Jurkat, Clone E6-1 (cell line): ENCODE data around the gene MALRD1.

Source experiments
- DNase-seq: peaks from one replicate; pipeline ENCODE4 v3.0.0-alpha.2; 2011; ENCODE audit warnings: low read depth, low spot score
- H3K4me3 ChIP-seq: 2 replicates; pipeline ENCODE4 v1.5.1; 2011; ENCODE audit warnings: mild to moderate bottlenecking, low read length, control low read depth, moderate library complexity

Gene MALRD1

GRCh38 chr10:19451356-19451755 lies 402.8 kb downstream of the MALRD1 start:
- DNase-seq, result no peak
- no peak overlapping the region for H3K4me3 ChIP-seq

GRCh38 chr10:19451937-19452336 lies 403.3 kb downstream of the MALRD1 start:
- DNase-seq, result no peak
- H3K4me3 ChIP-seq, result no peak overlapping the region

- no peak for DNase-seq
- H3K4me3 ChIP-seq, result no peak overlapping the region
Observed at GRCh38 chr10:19453967-19454366, 405.4 kb downstream of the MALRD1 start.

GRCh38 chr10:19461588-19461987 lies 413.0 kb downstream of the MALRD1 start:
- no peak overlapping the region for H3K4me3 ChIP-seq
- no peak for DNase-seq

- H3K4me3 ChIP-seq, result no peak overlapping the region
Observed at GRCh38 chr10:19466709-19467108, 418.1 kb downstream of the MALRD1 start.

GRCh38 chr10:19468413-19468812 lies 419.8 kb downstream of the MALRD1 start:
- H3K4me3 ChIP-seq, result no peak overlapping the region
- no peak for DNase-seq

More at GRCh38 chr10:19466709-19467108, 418.1 kb downstream of the MALRD1 start:
- no peak for DNase-seq

- DNase-seq, result no peak
- H3K4me3 ChIP-seq, result no peak overlapping the region
Observed at GRCh38 chr10:19469521-19469920, 420.9 kb downstream of the MALRD1 start.

- no peak for DNase-seq
- no peak overlapping the region for H3K4me3 ChIP-seq
Observed at GRCh38 chr10:19479854-19480253, 431.3 kb downstream of the MALRD1 start.

GRCh38 chr10:19480353-19480752 lies 431.8 kb downstream of the MALRD1 start:
- no peak for DNase-seq
- H3K4me3 ChIP-seq, result no peak overlapping the region

GRCh38 chr10:19483421-19483820 lies 434.8 kb downstream of the MALRD1 start:
- DNase-seq, result no peak
- H3K4me3 ChIP-seq, result no peak overlapping the region

- DNase-seq, result no peak
- no peak overlapping the region for H3K4me3 ChIP-seq
Observed at GRCh38 chr10:19488592-19489280, 440.1 kb downstream of the MALRD1 start.

GRCh38 chr10:19491166-19491565 lies 442.6 kb downstream of the MALRD1 start:
- no peak overlapping the region for H3K4me3 ChIP-seq
- no peak for DNase-seq

GRCh38 chr10:19493917-19494316 lies 445.3 kb downstream of the MALRD1 start:
- H3K4me3 ChIP-seq, result no peak overlapping the region
- no peak for DNase-seq

- H3K4me3 ChIP-seq, result no peak overlapping the region
- no peak for DNase-seq
Observed at GRCh38 chr10:19497026-19497425, 448.4 kb downstream of the MALRD1 start.

GRCh38 chr10:19498393-19499290 lies 450.0 kb downstream of the MALRD1 start:
- no peak overlapping the region for H3K4me3 ChIP-seq
- DNase-seq, result no peak

- no peak for DNase-seq
- H3K4me3 ChIP-seq, result no peak overlapping the region
Observed at GRCh38 chr10:19499291-19499770, 450.7 kb downstream of the MALRD1 start.

- H3K4me3 ChIP-seq, result no peak overlapping the region
- no peak for DNase-seq
Observed at GRCh38 chr10:19500959-19501358, 452.4 kb downstream of the MALRD1 start.

GRCh38 chr10:19505320-19506312 lies 457.0 kb downstream of the MALRD1 start:
- no peak overlapping the region for H3K4me3 ChIP-seq

More at GRCh38 chr10:19505320-19506312, 457.0 kb downstream of the MALRD1 start:
- DNase-seq, result no peak
